ENCODE data around the gene SDHB. TPM values are rescaled to one million over a fixed set of nuclear protein-coding genes. Genes with fewer than 3 reads are reported as not detected.
A peak's percentile ranks its signal among the peaks of the same experiment; 100 is the strongest.

The SDHB gene
- total and polyA plus RNA-seq, 2 experiments from 2014 or later = 126 to 156 TPM

DNA sequence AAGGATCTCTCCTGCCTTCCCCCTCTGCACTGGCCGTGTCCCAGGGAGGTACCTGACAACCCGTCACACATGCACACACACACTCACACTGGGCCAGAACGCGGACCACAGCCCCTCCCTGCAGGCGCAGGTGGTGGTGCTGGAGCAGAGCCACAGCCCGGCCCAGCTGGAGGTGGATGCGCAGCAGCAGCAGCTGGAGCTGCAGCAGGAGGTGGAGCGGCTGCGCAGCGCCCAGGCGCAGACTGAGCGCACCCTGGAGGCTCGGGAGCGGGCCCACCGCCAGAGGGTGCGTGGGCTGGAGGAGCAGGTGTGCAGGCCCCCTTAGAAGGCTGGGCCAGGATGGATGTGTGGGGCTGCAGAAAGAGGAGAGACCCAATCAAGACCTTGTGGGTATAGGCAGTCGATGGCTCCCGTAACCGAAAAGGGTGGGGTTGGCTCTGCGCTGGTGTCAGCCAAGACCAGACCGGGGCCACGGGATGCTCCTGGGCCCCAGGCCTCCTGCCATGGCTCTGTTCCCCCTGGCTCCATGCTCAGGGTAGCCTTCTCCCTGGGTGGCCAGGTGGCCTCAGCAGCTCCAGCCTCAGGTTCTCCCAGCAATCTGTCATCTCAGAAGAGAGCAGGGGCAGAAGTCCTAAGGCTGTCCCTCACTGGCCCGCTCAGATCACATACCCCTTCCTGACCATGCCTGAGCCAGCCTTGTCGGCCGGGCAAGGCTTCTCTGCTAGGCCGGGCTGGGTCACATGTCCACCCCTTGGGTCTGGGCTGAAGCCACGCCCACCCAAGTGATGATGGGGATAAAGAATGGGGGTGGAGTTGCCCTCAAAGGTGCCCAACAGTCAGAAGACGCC lies 82.3 kb downstream of the SDHB start:
- Histone ChIP-seq H3K27ac (peak overlapping the region; percentile 50), H3K4me1 (ENCODE audit: low read depth) (no peaks in the 10 kb centered on the region), H3K27me3 (no peaks in the 10 kb centered on the region), H3K36me3 (no peaks in the 10 kb centered on the region), H3K9me3 (ENCODE audit: low read depth) (no peaks in the 10 kb centered on the region), H3K4me3 (no peak overlapping the region)
- DNase-seq (ENCODE audit: low read depth in 1 of 2, low spot score in 1 of 2) = peak in 1 of 2 donors; percentile 37
- TF ChIP-seq, protein P1, sequence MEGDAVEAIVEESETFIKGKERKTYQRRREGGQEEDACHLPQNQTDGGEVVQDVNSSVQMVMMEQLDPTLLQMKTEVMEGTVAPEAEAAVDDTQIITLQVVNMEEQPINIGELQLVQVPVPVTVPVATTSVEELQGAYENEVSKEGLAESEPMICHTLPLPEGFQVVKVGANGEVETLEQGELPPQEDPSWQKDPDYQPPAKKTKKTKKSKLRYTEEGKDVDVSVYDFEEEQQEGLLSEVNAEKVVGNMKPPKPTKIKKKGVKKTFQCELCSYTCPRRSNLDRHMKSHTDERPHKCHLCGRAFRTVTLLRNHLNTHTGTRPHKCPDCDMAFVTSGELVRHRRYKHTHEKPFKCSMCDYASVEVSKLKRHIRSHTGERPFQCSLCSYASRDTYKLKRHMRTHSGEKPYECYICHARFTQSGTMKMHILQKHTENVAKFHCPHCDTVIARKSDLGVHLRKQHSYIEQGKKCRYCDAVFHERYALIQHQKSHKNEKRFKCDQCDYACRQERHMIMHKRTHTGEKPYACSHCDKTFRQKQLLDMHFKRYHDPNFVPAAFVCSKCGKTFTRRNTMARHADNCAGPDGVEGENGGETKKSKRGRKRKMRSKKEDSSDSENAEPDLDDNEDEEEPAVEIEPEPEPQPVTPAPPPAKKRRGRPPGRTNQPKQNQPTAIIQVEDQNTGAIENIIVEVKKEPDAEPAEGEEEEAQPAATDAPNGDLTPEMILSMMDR (IDR thresholded peaks at IDR 0.05; ENCODE audit: low read depth, low read length) = no peak

DNA sequence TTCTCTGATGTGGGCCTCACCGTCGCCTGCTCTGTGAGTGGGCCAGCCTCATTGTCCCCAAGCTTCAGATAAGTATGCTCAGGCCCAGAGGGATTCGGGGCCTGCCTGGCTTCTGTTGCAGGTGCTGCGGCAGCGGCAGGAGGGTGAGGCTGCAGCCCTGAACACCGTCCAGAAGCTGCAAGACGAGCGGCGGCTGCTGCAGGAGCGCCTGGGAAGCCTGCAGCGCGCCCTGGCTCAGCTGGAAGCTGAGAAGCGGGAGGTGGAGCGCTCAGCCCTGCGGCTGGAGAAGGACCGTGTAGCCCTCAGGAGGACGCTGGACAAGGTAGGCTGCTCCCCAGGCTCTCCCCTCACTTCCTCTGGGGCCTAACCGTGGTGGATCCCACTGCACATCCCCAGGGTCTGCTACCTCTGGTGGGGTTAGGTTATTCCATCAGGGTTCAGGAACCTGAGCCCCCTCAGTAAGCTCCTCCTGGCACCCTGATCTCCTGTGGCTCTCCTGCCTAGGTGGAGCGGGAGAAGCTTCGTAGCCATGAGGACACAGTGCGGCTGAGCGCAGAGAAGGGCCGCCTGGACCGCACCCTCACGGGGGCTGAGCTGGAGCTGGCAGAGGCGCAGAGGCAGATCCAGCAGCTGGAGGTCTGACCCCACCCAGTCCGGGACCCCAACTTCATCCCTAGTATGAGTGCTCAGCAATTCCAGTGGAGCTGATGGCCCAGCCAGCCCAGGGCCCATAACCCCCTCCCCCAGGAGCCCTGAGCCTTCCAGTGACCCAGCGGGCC lies 83.5 kb downstream of the SDHB start:
- Histone ChIP-seq H3K9me3 (ENCODE audit: low read depth) (no peaks in the 10 kb centered on the region), H3K27ac (no peak overlapping the region), H3K4me1 (ENCODE audit: low read depth) (no peaks in the 10 kb centered on the region), H3K27me3 (no peaks in the 10 kb centered on the region), H3K4me3 (no peak overlapping the region), H3K36me3 (no peaks in the 10 kb centered on the region)
- DNase-seq (ENCODE audit: low read depth in 1 of 2, low spot score in 1 of 2) = no peak
- TF ChIP-seq, protein P1 (IDR thresholded peaks at IDR 0.05; ENCODE audit: low read depth, low read length) = no peak

DNA sequence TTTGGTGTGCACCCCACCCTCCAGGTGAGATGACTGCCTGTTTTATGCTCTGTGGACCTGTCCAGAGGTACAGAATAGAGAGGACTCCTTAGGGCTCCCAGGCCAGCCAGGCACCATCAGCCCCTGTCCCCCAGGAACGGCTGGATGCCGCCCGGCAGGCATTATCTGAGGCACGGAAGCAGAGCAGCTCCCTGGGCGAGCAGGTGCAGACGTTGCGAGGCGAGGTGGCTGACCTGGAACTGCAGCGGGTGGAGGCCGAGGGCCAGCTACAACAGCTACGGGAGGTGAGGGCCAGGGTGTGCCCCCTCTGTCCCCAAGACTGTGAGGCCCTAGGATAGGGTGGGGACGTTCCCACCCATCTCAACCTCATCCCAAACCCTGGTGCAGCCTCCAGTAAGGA lies 84.2 kb downstream of the SDHB start:
- no peaks in the 10 kb centered on the region for H3K36me3 ChIP-seq
- no peak overlapping the region for H3K4me3 ChIP-seq
- H3K9me3 ChIP-seq (ENCODE audit: low read depth) = no peaks in the 10 kb centered on the region
- DNase-seq (ENCODE audit: low read depth in 1 of 2, low spot score in 1 of 2) = no peak
- H3K27ac ChIP-seq = no peak overlapping the region
- H3K4me1 ChIP-seq (ENCODE audit: low read depth) = no peaks in the 10 kb centered on the region
- TF ChIP-seq, protein P1 (IDR thresholded peaks at IDR 0.05; ENCODE audit: low read depth, low read length) = no peak
- no peaks in the 10 kb centered on the region for H3K27me3 ChIP-seq

DNA sequence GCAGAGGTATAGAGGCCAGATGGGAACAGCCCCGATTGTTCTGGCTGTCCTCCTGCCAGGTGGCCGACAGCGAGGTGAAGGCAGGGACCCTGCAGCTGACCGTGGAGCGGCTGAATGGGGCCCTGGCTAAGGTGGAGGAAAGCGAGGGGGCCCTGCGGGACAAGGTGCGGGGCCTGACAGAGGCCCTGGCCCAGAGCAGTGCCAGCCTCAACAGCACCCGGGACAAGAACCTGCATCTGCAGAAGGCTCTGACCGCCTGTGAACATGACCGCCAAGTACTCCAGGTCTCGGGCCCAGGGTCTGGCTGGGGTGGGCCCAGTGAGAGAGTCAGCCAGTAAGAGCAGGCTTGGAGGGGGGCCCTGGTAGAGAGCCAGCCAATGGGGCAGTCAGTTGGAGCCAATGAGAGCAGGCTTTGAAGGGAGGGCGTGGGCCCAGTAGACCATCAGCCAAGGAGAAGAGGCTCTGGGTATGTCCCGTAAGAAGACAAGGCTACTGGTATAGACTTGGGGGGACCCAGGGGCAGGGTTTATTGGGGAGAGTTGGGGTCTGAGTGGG lies 84.7 kb downstream of the SDHB start:
- H3K4me1 ChIP-seq (ENCODE audit: low read depth) = no peaks in the 10 kb centered on the region
- H3K9me3 ChIP-seq (ENCODE audit: low read depth) = no peaks in the 10 kb centered on the region
- TF ChIP-seq, protein P1 (IDR thresholded peaks at IDR 0.05; ENCODE audit: low read depth, low read length) = no peak
- no peak overlapping the region for H3K4me3 ChIP-seq
- H3K36me3 ChIP-seq = no peaks in the 10 kb centered on the region
- H3K27ac ChIP-seq = no peak overlapping the region
- H3K27me3 ChIP-seq = no peaks in the 10 kb centered on the region
- DNase-seq (ENCODE audit: low read depth in 1 of 2, low spot score in 1 of 2) = no peak

Other genes starting within 250 kb of the SDHB start
- gene RNU1-2, start 158.1 kb downstream of the SDHB start, total RNA-seq = under 0.01 TPM in 2 replicates
- 3.8 TPM in 1 of 2 replicates, not detected in the other for gene RNU1-2, start 158.1 kb downstream of the SDHB start, polyA plus RNA-seq
- gene CROCC, start 132.1 kb downstream of the SDHB start, total RNA-seq = 17.9 and 30.3 TPM in 2 replicates
- 12.1 and 14.6 TPM in 2 replicates for gene CROCC, start 132.1 kb downstream of the SDHB start, polyA plus RNA-seq
- 51.9 and 79.7 TPM in 2 replicates for gene MFAP2, start 73.4 kb downstream of the SDHB start, total RNA-seq
- gene MFAP2, start 73.4 kb downstream of the SDHB start, polyA plus RNA-seq = 91.4 and 162 TPM in 2 replicates
- gene ATP13A2, start 42.1 kb downstream of the SDHB start, total RNA-seq = 44.7 and 70.9 TPM in 2 replicates
- 55.1 and 76.8 TPM in 2 replicates for gene ATP13A2, start 42.1 kb downstream of the SDHB start, polyA plus RNA-seq
- gene PADI2, start 65.4 kb upstream of the SDHB start, total RNA-seq = 0.54 and 0.67 TPM in 2 replicates
- gene PADI2, start 65.4 kb upstream of the SDHB start, polyA plus RNA-seq = 0.11 and 0.46 TPM in 2 replicates
- gene PADI1, start 151.1 kb upstream of the SDHB start, total RNA-seq = 1.3 and 1.7 TPM in 2 replicates
- 4.9 and 6.7 TPM in 2 replicates for gene PADI1, start 151.1 kb upstream of the SDHB start, polyA plus RNA-seq
- 0.04 and 0.24 TPM in 2 replicates for gene PADI3, start 195.1 kb upstream of the SDHB start, total RNA-seq
- 1.3 TPM in 1 of 2 replicates, not detected in the other for gene PADI3, start 195.1 kb upstream of the SDHB start, polyA plus RNA-seq